ENCODE measurements around the gene RXRA. TPM values are rescaled to one million over a fixed set of nuclear protein-coding genes. Genes with fewer than 3 reads are reported as not detected.

Gene RXRA
- total RNA-seq, 6 experiments from 2014 or later: 23.2 to 31.9 (median 28.0) TPM

DNA sequence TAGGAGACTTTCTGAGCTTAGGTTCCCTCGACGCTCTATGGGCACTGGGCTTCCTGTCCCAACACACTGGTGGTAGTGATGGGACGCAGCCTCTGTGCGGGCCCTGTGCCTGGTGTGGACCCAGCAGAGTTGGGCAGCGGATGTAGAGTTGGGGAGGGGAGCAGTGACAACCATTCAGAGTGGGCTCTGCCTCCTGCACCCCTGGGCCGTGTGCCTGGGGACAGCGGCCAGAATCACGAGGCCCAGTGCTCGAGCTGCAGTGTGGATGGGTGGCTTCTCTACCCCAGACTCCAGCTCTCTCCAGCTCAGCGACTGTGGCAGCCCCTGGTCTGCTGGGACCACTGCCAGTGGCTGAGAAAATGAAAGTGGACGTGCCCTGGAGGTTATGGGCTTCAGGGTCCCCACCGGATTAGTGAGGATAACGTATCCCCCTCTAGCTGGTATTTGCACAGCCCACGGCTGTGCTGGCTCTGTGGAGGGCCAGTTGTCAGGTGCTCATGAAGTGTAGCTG lies 18.6 kb downstream of the RXRA start:
- no peaks in the 10 kb centered on the region for H3K36me3 Mint-ChIP-seq (ENCODE audit: low read depth)

DNA sequence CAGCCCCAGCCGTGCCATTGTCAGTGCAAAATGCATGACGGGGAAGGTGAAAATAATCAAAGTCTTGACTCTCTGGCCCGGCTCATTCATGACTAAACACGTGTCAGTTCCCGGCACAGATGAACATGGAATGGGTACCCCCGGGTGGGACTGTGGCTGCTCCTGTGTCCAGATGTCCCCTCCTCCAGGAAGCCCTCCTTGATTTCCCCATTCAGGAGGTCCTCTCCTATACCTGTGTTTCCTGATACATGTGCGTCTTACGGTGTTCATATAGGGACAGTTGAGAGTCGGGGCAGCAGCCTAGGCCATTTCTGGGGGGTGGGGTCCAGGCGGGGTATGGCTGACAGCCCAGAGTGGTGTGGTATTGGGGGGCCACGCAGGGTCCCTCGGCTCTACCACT lies 19.5 kb downstream of the RXRA start:
- TF ChIP-seq CTCF (IDR thresholded peaks at IDR 0.05): no peak
- Mint-ChIP-seq H3K4me3 (no peak overlapping the region), H3K9me3 (no peaks in the 10 kb centered on the region), H3K4me1 (ENCODE audit: low read depth) (0 out of 2 replicates have a peak, but pooled peaks cover 5% of the 10 kb centered on the region), H3K27ac (no peak overlapping the region), H3K36me3 (ENCODE audit: low read depth) (no peaks in the 10 kb centered on the region), H3K27me3 (ENCODE audit: insufficient read depth) (peaks cover 2% of the 10 kb centered on the region)
- DNase-seq: no peak

More for the DNA sequence above, 18.6 kb downstream of the RXRA start:
- DNase-seq: no peak
- no peaks in the 10 kb centered on the region for H3K9me3 Mint-ChIP-seq
- TF ChIP-seq CTCF (IDR thresholded peaks at IDR 0.05): no peak
- peaks cover 2% of the 10 kb centered on the region for H3K27me3 Mint-ChIP-seq (ENCODE audit: insufficient read depth)
- H3K4me1 Mint-ChIP-seq (ENCODE audit: low read depth): 0 out of 2 replicates have a peak, but pooled peaks cover 5% of the 10 kb centered on the region
- H3K4me3 Mint-ChIP-seq: no peak overlapping the region
- no peak overlapping the region for H3K27ac Mint-ChIP-seq

DNA sequence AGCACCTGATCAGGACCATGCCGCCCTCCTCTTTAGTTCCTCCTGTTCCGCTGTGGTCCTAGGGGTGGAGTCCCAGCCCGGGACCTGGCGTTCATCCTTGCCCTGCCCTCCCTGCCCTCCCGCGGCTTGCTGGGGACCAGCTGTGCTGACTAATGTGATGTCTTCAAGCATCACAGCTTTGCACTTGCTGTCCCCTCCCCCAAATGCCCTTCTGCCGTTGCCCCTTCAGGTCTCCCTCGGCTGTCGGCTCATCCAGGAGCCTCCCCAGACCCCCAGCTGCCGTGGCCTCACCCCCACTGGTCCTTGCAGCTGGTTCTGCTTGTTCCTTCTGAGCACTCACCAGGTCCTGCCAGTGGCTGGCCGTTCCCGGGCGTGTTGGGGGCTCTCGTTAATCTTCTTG lies 19.9 kb downstream of the RXRA start:
- TF ChIP-seq CTCF (IDR thresholded peaks at IDR 0.05): no peak
- H3K27me3 Mint-ChIP-seq (ENCODE audit: insufficient read depth): peaks cover 2% of the 10 kb centered on the region
- H3K9me3 Mint-ChIP-seq: no peaks in the 10 kb centered on the region
- no peak for DNase-seq
- H3K27ac Mint-ChIP-seq: no peak overlapping the region
- H3K36me3 Mint-ChIP-seq (ENCODE audit: low read depth): no peaks in the 10 kb centered on the region
- no peak overlapping the region for H3K4me3 Mint-ChIP-seq
- H3K4me1 Mint-ChIP-seq (ENCODE audit: low read depth): 0 out of 2 replicates have a peak, but pooled peaks cover 5% of the 10 kb centered on the region

GRCh38 chr9:134346840-134347583 lies 20.8 kb downstream of the RXRA start:
- no peak for DNase-seq
- Mint-ChIP-seq H3K27ac (no peak overlapping the region), H3K27me3 (ENCODE audit: insufficient read depth) (peaks cover 2% of the 10 kb centered on the region), H3K9me3 (no peaks in the 10 kb centered on the region), H3K36me3 (ENCODE audit: low read depth) (no peaks in the 10 kb centered on the region), H3K4me3 (no peak overlapping the region), H3K4me1 (ENCODE audit: low read depth) (0 out of 2 replicates have a peak, but pooled peaks cover 5% of the 10 kb centered on the region)
- TF ChIP-seq CTCF (IDR thresholded peaks at IDR 0.05): no peak

DNA sequence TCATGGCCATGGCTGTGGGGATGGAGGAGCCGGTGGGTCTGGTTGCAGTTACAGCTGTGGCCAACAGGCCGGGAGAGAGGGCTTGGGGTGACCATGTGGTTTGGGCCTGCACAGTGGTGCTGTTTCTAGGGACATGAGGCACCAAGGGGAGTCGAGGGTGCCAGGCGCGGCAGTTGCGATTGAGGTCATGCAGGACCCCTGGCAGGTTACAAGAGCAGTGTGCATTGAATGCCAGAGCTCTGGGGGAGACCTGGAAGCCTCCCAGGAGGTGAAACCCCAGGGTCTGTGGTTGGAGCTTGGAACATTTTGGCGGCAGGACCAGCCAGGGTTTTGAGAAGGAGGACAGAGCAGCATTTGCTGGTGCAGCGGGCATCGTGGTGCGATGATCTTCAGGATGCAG lies 21.7 kb downstream of the RXRA start:
- no peak for TF ChIP-seq CTCF (IDR thresholded peaks at IDR 0.05)
- H3K4me3 Mint-ChIP-seq: no peak overlapping the region
- H3K27ac Mint-ChIP-seq: no peak overlapping the region
- H3K27me3 Mint-ChIP-seq (ENCODE audit: insufficient read depth): no peaks in the 10 kb centered on the region; the same call in none of the 2 replicates
- no peak for DNase-seq
- no peaks in the 10 kb centered on the region for H3K36me3 Mint-ChIP-seq (ENCODE audit: low read depth)
- H3K9me3 Mint-ChIP-seq: no peaks in the 10 kb centered on the region
- H3K4me1 Mint-ChIP-seq (ENCODE audit: low read depth): 0 out of 2 replicates have a peak, but pooled peaks cover 5% of the 10 kb centered on the region
